Measurements from ENCODE around the gene LARP1.
"Not testable (repeated sequence)": the region's sequence is repeated elsewhere in the genome, so short reads cannot be mapped to it uniquely, and the experiment has no call there.

LARP1 gene

GRCh38 chr5:154794525-154795234 is 39.5 kb downstream of the LARP1 start:
- no peak for DNase-seq (ENCODE audit: low spot score)

- DNase-seq (ENCODE audit: low spot score), result peak; percentile 34
Observed at GRCh38 chr5:154795235-154795596, 40.0 kb downstream of the LARP1 start.

- no peak for DNase-seq (ENCODE audit: low spot score)
Observed at GRCh38 chr5:154797762-154798161, 42.6 kb downstream of the LARP1 start.

- no peak for DNase-seq (ENCODE audit: low spot score)
Observed at GRCh38 chr5:154800582-154800981, 45.4 kb downstream of the LARP1 start.

- no peak for DNase-seq (ENCODE audit: low spot score)
Observed at GRCh38 chr5:154801083-154801482, 45.9 kb downstream of the LARP1 start.

DNA sequence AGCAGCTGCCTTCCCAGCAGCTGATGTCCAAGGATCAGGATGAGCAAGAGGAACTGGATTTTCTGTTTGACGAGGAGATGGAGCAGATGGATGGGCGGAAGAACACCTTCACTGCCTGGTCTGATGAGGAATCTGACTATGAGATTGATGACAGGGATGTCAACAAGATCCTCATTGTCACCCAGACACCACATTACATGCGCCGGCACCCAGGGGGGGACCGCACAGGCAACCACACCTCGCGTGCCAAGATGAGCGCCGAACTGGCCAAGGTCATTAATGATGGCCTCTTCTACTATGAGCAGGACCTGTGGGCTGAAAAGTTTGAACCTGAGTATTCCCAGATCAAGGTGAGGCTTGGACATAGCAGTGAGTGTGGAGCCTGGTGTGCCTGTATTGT is 46.9 kb downstream of the LARP1 start:
- DNase-seq (ENCODE audit: low spot score), result no peak

GRCh38 chr5:154806176-154806575 is 51.0 kb downstream of the LARP1 start:
- DNase-seq (ENCODE audit: low spot score), result no peak

GRCh38 chr5:154811239-154811638 is 56.1 kb downstream of the LARP1 start:
- no peak for DNase-seq (ENCODE audit: low spot score)

DNA sequence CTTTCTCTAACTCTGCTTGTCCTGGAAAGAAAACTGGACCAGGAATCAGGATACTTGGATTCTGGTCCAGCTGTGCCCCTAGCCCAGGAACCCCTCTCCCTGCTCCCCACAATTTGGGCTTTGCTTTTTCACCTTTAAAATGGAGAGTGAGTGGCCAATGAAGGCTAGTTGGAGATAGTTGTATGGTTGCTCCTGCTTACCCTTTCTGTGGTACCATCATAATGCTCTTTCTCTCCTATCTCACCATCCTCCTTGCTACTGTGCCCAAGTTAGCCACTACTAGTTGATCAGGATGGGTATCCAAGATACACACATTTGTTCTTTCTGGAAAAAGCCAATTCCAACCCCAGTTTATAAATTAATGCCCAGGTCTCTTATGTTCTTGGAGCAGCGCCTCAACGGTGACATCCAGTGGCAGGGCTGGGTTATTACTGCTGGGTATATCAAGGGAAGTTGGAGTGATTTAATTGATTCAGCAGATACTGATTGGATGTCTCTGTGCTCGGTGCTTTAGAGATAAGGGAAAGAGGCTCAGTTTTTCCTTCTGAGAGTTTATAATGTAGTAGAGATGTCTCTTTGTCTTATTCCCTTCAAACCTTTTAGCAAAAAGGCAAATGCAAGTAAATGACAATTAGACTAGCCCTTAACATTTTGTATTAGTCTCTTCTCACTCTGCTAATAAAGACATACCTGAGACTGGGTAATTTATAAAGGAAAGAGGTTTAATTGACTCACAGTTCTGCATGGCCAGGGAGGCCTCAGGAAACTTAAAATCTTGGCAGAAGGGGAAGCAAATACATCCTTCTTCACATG is 56.7 kb downstream of the LARP1 start:
- DNase-seq (ENCODE audit: low spot score), result peak; percentile 76

DNA sequence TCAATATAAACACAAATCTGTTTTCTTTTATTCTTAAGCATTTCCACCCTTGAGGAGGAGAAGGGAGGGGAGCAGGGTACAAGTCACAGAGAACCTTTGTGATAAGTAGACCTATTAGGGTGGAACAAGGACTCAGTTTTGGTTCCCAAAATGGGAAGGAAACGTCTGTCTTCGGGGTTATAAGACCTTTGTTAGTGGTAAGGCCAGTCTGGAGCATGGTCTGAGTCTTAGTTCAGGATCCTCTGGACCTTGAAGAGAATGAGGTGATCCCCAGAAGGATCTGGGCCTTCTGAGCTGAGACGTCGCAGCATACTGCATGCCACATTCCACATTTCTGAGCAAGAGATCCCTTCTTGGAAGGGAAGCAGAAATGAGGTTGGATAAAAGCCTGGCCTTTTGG is 58.0 kb downstream of the LARP1 start:
- DNase-seq (ENCODE audit: low spot score), result no peak

GRCh38 chr5:154813736-154814135 is 58.6 kb downstream of the LARP1 start:
- DNase-seq (ENCODE audit: low spot score), result no peak

GRCh38 chr5:154815025-154815424 is 59.8 kb downstream of the LARP1 start:
- no peak for DNase-seq (ENCODE audit: low spot score)

DNA sequence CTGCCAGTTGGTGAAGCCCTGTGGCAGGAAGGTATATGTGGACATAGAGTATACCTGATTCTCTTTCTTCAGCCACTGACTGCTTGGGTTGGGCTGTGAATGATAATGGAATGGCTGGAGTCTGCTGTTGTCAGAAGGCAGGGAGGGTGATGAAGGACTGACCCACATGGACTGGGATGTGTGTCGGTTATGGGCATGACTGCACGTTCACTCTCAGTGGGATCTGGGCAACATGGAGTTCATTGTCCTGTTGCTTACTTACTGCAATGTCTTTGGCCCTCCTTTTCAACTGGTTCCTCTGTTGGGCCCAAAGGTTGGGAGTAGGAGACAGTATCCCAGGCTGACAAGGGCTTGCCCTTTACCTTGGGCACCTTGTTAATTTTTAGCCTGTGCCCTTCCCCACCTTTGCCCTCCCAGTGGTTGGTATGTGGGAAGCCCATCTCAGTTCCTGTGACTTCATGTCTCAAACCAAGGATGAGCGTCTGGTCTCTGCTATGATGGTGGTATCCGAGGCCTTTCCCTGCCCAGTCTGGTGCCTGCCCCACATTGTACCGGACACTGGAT is 60.6 kb downstream of the LARP1 start:
- DNase-seq (ENCODE audit: low spot score), result no peak

DNA sequence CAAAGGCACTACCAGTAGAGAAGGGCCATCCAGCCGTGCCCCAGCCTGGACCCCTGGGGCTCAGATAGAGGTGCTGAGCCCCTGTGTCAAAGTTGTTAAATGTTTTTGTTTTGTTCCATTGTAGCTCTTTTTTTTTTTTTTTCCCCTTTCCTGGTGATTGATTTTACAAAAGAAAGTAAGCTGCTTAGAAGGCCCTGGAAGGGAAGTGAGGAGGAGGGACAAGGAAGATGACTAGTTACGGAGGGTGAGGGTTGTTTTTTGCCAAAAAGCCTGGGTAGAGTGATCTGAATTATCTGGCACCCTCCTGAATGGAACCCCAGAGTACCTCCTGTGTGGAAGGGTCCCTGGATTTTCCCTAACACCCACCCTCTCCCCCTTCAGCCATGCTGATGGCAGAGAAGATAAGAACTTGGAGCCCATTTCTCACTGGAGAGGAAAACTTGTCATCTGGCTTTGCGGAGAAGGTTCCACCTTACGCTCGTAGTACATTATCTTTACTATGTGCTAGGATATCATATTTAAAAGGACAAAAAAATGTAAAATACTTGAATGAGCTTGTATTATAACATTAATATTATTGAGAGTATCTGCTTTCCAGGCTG is 61.8 kb downstream of the LARP1 start:
- no peak for DNase-seq (ENCODE audit: low spot score)

DNA sequence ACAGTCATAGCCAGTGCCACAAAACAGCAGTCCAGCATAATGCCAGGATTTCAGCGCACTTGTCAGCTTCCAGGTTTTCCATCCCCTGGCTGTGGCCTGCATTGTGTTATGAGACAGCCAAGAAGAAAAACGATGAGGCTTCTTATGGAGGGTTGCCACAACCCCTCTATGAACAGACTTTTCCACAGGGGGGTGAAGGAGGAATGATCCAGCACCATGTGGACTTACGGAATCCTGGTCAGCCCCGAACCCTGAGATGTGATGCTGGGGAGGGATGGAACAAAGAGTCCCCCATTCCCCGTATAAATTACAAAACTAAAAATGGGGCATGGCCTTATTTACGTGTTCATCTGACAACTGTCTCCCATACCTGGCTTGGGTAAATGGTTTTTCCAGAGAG is 62.6 kb downstream of the LARP1 start:
- DNase-seq (ENCODE audit: low spot score), result no peak

- DNase-seq (ENCODE audit: low spot score), result no peak
Observed at GRCh38 chr5:154818471-154819116, 63.4 kb downstream of the LARP1 start.

- DNase-seq (ENCODE audit: low spot score), result no peak
Observed at GRCh38 chr5:154819546-154819945, 64.4 kb downstream of the LARP1 start.

DNA sequence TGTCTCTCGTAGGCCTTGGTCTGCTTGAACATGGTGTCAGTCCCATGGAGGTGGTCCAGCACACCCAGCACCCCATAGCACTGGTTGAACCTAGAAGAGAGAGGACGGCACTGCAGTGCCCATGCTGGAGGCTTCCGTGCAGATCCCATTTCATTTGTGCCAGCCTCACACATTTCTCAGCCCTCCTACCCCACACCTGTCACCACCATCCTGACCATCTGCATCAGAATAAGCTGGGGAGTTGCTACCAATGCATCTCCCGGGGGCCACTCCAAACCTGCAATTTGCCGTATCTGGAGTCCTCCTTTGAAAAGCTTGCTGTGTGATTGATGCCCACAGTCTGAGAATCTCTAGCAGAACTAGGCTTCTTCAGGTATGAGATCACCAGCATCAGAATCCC is 65.2 kb downstream of the LARP1 start:
- DNase-seq (ENCODE audit: low spot score), result no peak

DNA sequence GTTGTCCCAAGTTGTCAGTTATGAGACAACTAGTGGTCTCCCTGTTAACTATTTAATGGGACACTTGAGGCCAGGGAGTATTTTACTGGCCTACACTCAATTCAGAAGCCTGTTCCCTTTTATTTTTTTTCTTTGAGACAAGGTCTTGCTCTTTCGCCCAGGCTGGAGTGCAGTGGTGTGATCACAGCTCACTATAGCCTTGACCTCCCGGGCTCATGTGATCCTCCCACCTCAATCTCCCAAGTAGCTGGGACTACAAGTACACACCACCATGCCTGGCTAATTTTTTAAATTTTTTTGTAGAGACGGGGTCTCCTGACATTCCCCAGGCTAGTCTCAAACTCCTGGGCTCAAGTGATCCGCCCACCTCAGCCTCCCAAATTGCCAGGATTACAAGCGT is 67.7 kb downstream of the LARP1 start:
- DNase-seq (ENCODE audit: low spot score), result not testable (repeated sequence)

GRCh38 chr5:154823605-154824004 is 68.4 kb downstream of the LARP1 start:
- no peak for DNase-seq (ENCODE audit: low spot score)

DNA sequence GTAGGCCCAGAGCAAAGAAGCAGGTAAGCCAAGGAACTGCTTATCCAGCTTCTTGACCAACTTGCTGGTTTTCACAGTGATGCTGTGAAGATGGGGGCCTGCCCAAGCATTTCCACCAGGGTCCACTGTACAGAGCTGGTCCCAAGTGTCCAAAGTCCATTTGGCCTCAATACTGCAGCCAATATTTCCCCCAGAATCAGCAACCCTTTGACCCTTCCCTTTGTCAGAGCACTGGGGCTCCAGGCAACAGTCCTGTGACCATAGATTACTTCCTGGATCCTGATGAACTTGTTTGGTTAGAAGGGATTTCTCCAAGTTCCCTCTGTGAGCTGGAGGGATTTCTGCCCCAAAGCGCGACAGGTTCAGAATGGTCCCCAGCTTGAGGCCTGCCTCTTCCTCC is 68.9 kb downstream of the LARP1 start:
- no peak for DNase-seq (ENCODE audit: low spot score)

- DNase-seq (ENCODE audit: low spot score), result no peak
Observed at GRCh38 chr5:154829181-154829588, 74.0 kb downstream of the LARP1 start.
